CD4-positive, CD25-positive, alpha-beta regulatory T cell (primary cell): Measurements from ENCODE around the gene DHX38. TPM values are rescaled to one million over a fixed set of nuclear protein-coding genes. Genes with fewer than 3 reads are reported as not detected.
"Not testable (repeated sequence)": the region's sequence is repeated elsewhere in the genome, so short reads cannot be mapped to it uniquely, and the experiment has no call there.

Source experiments
- ATAC-seq, 2 donors: fragments of 150-1000 bp; cut with Tn5 transposase; one replicate each; pipeline ENCODE4 v1.10.0; 2021; ENCODE audit warnings: low read depth in 2 of 2, moderate number of reproducible peaks in 2 of 2, moderate library complexity in 1 of 2
- DNase-seq, 3 donors: peaks; one replicate each; pipeline versions ENCODE4 v3.0.0 to v3.0.0-alpha.2; 2012 to 2022; ENCODE audit warnings: mixed read lengths in 1 of 3
- H3K27ac ChIP-seq: one replicate; pipeline ENCODE4 v1.7.0; 2013; ENCODE audit warnings: mild to moderate bottlenecking, low read length; ENCODE audit not compliant: insufficient read depth, poor library complexity, severe bottlenecking
- H3K27me3 ChIP-seq: one replicate; pipeline ENCODE4 v1.7.0; 2013; ENCODE audit warnings: low read length; ENCODE audit not compliant: control insufficient read depth, insufficient read depth
- H3K36me3 ChIP-seq: one replicate; pipeline ENCODE4 v1.7.0; 2013; ENCODE audit warnings: mild to moderate bottlenecking, low read length, moderate library complexity; ENCODE audit not compliant: control insufficient read depth, insufficient read depth
- H3K4me1 ChIP-seq: 2 replicates; pipeline ENCODE4 v1.7.0; 2013; ENCODE audit warnings: mild to moderate bottlenecking, low read length; ENCODE audit not compliant: insufficient read depth, control insufficient read depth, poor library complexity, severe bottlenecking
- H3K4me3 ChIP-seq: one replicate; pipeline ENCODE4 v1.7.0; 2013; ENCODE audit warnings: low read depth, mild to moderate bottlenecking, low read length, moderate library complexity
- H3K9me3 ChIP-seq, 2 experiments: 1 replicate in 1 of 2; 2 replicates in 1 of 2; pipeline ENCODE4 v1.7.0; 2013; ENCODE audit warnings: low read length in 2 of 2, mild to moderate bottlenecking in 1 of 2, moderate library complexity in 1 of 2; ENCODE audit not compliant: control insufficient read depth in 2 of 2
- H3K27ac Mint-ChIP-seq, 3 donors: one replicate each; pipeline ENCODE4 v1.8.0; 2020 to 2022; ENCODE audit warnings: mild to moderate bottlenecking in 3 of 3, mixed read lengths in 3 of 3, moderate library complexity in 2 of 3
- H3K27me3 Mint-ChIP-seq: one replicate; pipeline ENCODE4 v1.8.0; 2022; ENCODE audit warnings: mild to moderate bottlenecking, mixed read lengths
- H3K36me3 Mint-ChIP-seq: one replicate; pipeline ENCODE4 v1.8.0; 2020; ENCODE audit warnings: mixed read lengths
- H3K4me1 Mint-ChIP-seq, 4 donors: one replicate each; pipeline ENCODE4 v1.8.0; 2020 to 2022; ENCODE audit warnings: mixed read lengths in 4 of 4, mild to moderate bottlenecking in 1 of 4
- H3K4me3 Mint-ChIP-seq, 4 donors: one replicate each; pipeline ENCODE4 v1.8.0; 2020 to 2022; ENCODE audit warnings: mild to moderate bottlenecking in 4 of 4, mixed read lengths in 4 of 4, moderate library complexity in 3 of 4
- H3K9me3 Mint-ChIP-seq, 7 donors: one replicate each; pipeline ENCODE4 v1.8.0; 2020 to 2022; ENCODE audit warnings: mixed read lengths in 7 of 7, mild to moderate bottlenecking in 3 of 7, moderate library complexity in 2 of 7
- polyA plus RNA-seq, 4 donors: library from polyadenylated mRNA; unstranded; fragments of 300-500 nt; fragmentation: Illumina TruSeq; gene quantifications; one replicate each; pipeline ENCODE4 v1.2.3, GENCODE V29; 2021
- total RNA-seq: library from RNA; stranded (reverse); gene quantifications from one replicate; pipeline ENCODE4 v1.2.3, GENCODE V29; 2022

The DHX38 gene
- total and polyA plus RNA-seq, 5 donors from 2014 or later = 19.9 to 113 (median 24.5) TPM

GRCh38 chr16:72055911-72056310 lies 37.7 kb upstream of the DHX38 start:
- peaks cover 0 to 6% (median 0%) of the 10 kb centered on the region in 4 donors for H3K4me1 Mint-ChIP-seq
- peaks cover 0 to 3% (median 0%) of the 10 kb centered on the region in 7 donors for H3K9me3 Mint-ChIP-seq
- Histone ChIP-seq H3K27me3 (no peaks in the 10 kb centered on the region), H3K4me1 (no peaks in the 10 kb centered on the region), H3K36me3 (no peaks in the 10 kb centered on the region), H3K4me3 (no peak overlapping the region), H3K27ac (no peak overlapping the region), H3K9me3 (no peaks in the 10 kb centered on the region)
- no peaks in the 10 kb centered on the region for H3K27me3 Mint-ChIP-seq
- no peak for ATAC-seq
- H3K36me3 Mint-ChIP-seq = peaks cover 3% of the 10 kb centered on the region
- DNase-seq = no peak
- no peak overlapping the region for H3K27ac Mint-ChIP-seq
- H3K4me3 Mint-ChIP-seq = no peak overlapping the region

DNA sequence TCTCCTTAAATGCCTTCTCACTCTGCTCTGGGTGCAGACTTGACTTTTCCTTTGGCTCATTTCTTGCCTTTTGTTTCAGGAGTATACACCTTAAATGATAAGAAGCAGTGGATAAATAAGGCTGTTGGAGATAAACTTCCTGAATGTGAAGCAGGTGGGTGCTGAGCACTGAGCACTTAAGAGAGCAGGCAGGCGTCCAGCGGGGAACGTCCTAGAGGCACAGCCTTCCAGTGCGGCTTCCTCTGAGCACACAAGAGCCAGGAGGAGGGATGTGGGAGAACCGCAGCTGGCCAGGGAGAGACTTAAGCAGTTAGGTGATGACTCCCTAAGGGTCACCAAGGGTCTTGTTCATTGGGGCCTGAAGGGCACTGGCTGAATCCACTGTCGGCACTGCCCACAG lies 36.3 kb upstream of the DHX38 start:
- DNase-seq, H3K4me1 Mint-ChIP-seq, H3K9me3 Mint-ChIP-seq, ATAC-seq, H3K27ac Mint-ChIP-seq, H3K27ac ChIP-seq, H3K27me3 ChIP-seq, H3K27me3 Mint-ChIP-seq, H3K4me3 Mint-ChIP-seq, H3K4me1 ChIP-seq, H3K4me3 ChIP-seq, H3K36me3 ChIP-seq, H3K9me3 ChIP-seq, H3K36me3 Mint-ChIP-seq: not testable (repeated sequence)

GRCh38 chr16:72059060-72059459 lies 34.6 kb upstream of the DHX38 start:
- H3K9me3 ChIP-seq, H3K9me3 Mint-ChIP-seq, H3K4me1 ChIP-seq, H3K27ac Mint-ChIP-seq, DNase-seq, H3K4me1 Mint-ChIP-seq, H3K27ac ChIP-seq, H3K4me3 ChIP-seq, ATAC-seq, H3K36me3 Mint-ChIP-seq, H3K4me3 Mint-ChIP-seq, H3K36me3 ChIP-seq, H3K27me3 Mint-ChIP-seq, H3K27me3 ChIP-seq: not testable (repeated sequence)

DNA sequence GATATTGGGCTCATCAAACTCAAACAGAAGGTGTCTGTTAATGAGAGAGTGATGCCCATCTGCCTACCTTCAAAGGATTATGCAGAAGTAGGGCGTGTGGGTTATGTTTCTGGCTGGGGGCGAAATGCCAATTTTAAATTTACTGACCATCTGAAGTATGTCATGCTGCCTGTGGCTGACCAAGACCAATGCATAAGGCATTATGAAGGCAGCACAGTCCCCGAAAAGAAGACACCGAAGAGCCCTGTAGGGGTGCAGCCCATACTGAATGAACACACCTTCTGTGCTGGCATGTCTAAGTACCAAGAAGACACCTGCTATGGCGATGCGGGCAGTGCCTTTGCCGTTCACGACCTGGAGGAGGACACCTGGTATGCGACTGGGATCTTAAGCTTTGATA lies 33.2 kb upstream of the DHX38 start:
- Histone ChIP-seq H3K4me3 (no peak overlapping the region), H3K27ac (no peak overlapping the region), H3K27me3 (no peaks in the 10 kb centered on the region), H3K9me3 (no peaks in the 10 kb centered on the region), H3K4me1 (no peaks in the 10 kb centered on the region), H3K36me3 (no peaks in the 10 kb centered on the region)
- Mint-ChIP-seq H3K27ac (no peak overlapping the region), H3K4me3 (no peak overlapping the region), H3K4me1 (no peaks in the 10 kb centered on the region), H3K27me3 (no peaks in the 10 kb centered on the region), H3K9me3 (peaks cover 0 to 1% (median 0%) of the 10 kb centered on the region in 7 donors), H3K36me3 (peaks cover 11% of the 10 kb centered on the region)
- DNase-seq (no peak), ATAC-seq (no peak)

- DNase-seq = no peak
- H3K27me3 ChIP-seq = no peaks in the 10 kb centered on the region
- no peak for ATAC-seq
- Mint-ChIP-seq H3K27me3 (no peaks in the 10 kb centered on the region), H3K9me3 (peaks cover 0 to 1% (median 0%) of the 10 kb centered on the region in 7 donors), H3K36me3 (peaks cover 11% of the 10 kb centered on the region), H3K4me3 (no peak overlapping the region), H3K4me1 (no peaks in the 10 kb centered on the region), H3K27ac (no peak overlapping the region)
- no peaks in the 10 kb centered on the region for H3K36me3 ChIP-seq
- H3K9me3 ChIP-seq = no peaks in the 10 kb centered on the region
- no peak overlapping the region for H3K4me3 ChIP-seq
- no peak overlapping the region for H3K27ac ChIP-seq
- H3K4me1 ChIP-seq = no peaks in the 10 kb centered on the region
Observed at GRCh38 chr16:72061564-72061963, 32.1 kb upstream of the DHX38 start.

- Mint-ChIP-seq H3K27me3 (no peaks in the 10 kb centered on the region), H3K36me3 (peaks cover 8% of the 10 kb centered on the region), H3K4me3 (no peak overlapping the region), H3K9me3 (no peaks in the 10 kb centered on the region), H3K27ac (no peak overlapping the region), H3K4me1 (no peaks in the 10 kb centered on the region)
- no peak overlapping the region for H3K27ac ChIP-seq
- DNase-seq = no peak
- no peaks in the 10 kb centered on the region for H3K27me3 ChIP-seq
- H3K4me3 ChIP-seq = no peak overlapping the region
- ATAC-seq = no peak
- no peaks in the 10 kb centered on the region for H3K36me3 ChIP-seq
- H3K9me3 ChIP-seq = no peaks in the 10 kb centered on the region
- H3K4me1 ChIP-seq = no peaks in the 10 kb centered on the region
Observed at GRCh38 chr16:72064361-72064894, 29.2 kb upstream of the DHX38 start.

GRCh38 chr16:72066747-72067146 lies 26.9 kb upstream of the DHX38 start:
- H3K4me3 Mint-ChIP-seq = no peak overlapping the region
- no peaks in the 10 kb centered on the region for H3K4me1 ChIP-seq
- no peaks in the 10 kb centered on the region for H3K36me3 ChIP-seq
- DNase-seq (peak in 2 of 3 donors; percentile 27 to 46), ATAC-seq (no peak)
- no peak overlapping the region for H3K4me3 ChIP-seq
- no peaks in the 10 kb centered on the region for H3K27me3 Mint-ChIP-seq
- no peak overlapping the region for H3K27ac ChIP-seq
- H3K36me3 Mint-ChIP-seq = peaks cover 8% of the 10 kb centered on the region
- H3K4me1 Mint-ChIP-seq = no peaks in the 10 kb centered on the region
- no peak overlapping the region for H3K27ac Mint-ChIP-seq
- no peaks in the 10 kb centered on the region for H3K9me3 ChIP-seq
- no peaks in the 10 kb centered on the region for H3K9me3 Mint-ChIP-seq
- no peaks in the 10 kb centered on the region for H3K27me3 ChIP-seq

DNA sequence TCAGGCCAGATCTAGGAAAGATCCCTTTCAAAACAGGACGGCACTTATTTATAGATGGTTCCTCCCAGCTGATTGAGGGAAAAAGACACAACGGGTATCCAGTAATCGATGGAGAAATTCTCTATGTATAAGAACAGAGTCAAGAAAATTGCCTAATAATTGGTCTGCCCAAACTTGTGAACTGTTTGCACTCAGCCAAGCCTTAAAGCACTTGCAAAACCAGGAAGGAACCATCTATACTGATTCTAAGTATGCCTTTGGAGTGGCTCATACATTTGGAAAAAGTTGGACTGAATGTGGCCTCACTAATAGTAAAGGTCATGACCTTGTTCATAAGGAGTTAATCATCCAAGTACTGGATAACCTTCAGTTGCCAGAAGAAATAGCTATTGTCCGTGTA lies 24.7 kb upstream of the DHX38 start:
- no peak overlapping the region for H3K27ac Mint-ChIP-seq
- no peak for DNase-seq
- no peaks in the 10 kb centered on the region for H3K9me3 Mint-ChIP-seq
- H3K4me3 Mint-ChIP-seq = no peak overlapping the region
- Histone ChIP-seq H3K4me1 (no peaks in the 10 kb centered on the region), H3K9me3 (no peaks in the 10 kb centered on the region), H3K36me3 (no peaks in the 10 kb centered on the region), H3K4me3 (no peak overlapping the region), H3K27me3 (no peaks in the 10 kb centered on the region), H3K27ac (no peak overlapping the region)
- H3K4me1 Mint-ChIP-seq = no peaks in the 10 kb centered on the region
- peaks cover 8% of the 10 kb centered on the region for H3K36me3 Mint-ChIP-seq
- no peaks in the 10 kb centered on the region for H3K27me3 Mint-ChIP-seq
- no peak for ATAC-seq
